ENCODE measurements around the gene ACADL. TPM values are rescaled to one million over a fixed set of nuclear protein-coding genes. Genes with fewer than 3 reads are reported as not detected.
A peak's percentile ranks its signal among the peaks of the same experiment; 100 is the strongest.
"Not testable (repeated sequence)": the region's sequence is repeated elsewhere in the genome, so short reads cannot be mapped to it uniquely, and the experiment has no call there.

ACADL gene
- total RNA-seq, 1 donor from 2014 or later: 0.73 TPM

GRCh38 chr2:210210185-210210584 lies 15.1 kb downstream of the ACADL start:
- DNase-seq (no peak), ATAC-seq (ENCODE audit: poor library complexity) (no peak)
- intact Hi-C loops (cut with DNase I): no loop called here

GRCh38 chr2:210207929-210208328 lies 17.3 kb downstream of the ACADL start:
- DNase-seq: no peak
- intact Hi-C loops (cut with DNase I): no loop called here
- no peak for ATAC-seq (ENCODE audit: poor library complexity)

DNA sequence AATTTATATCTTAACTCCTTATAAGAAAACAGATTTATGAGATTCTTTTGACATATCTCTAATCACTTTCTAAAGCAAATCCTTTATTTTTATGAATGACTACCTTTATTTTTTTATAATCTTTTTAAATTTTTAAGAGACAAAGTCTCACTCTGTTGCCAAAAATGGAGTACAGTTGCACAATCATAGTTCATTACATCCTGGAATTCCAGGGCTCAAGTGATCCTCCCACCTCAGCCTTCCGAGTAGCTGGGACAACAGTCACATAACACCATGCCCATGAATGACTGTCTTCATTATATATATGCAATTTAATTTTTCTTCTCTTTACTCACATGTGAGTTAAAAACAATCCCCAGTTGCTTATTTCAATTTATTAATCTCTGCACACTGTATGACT lies 21.7 kb downstream of the ACADL start:
- ATAC-seq (ENCODE audit: poor library complexity) (no peak), DNase-seq (no peak)
- intact Hi-C loops (cut with DNase I): no loop called here

GRCh38 chr2:210203147-210203546 lies 22.1 kb downstream of the ACADL start:
- intact Hi-C loops (cut with DNase I): no loop called here
- ATAC-seq (ENCODE audit: poor library complexity) (no peak), DNase-seq (no peak)

- DNase-seq: no peak
- no peak for ATAC-seq (ENCODE audit: poor library complexity)
- intact Hi-C loops (cut with DNase I): loop anchor here (10.0 kb wide), 1 partner anchor 115 kb away; no protein-coding TSS in a partner anchor
Measured at GRCh38 chr2:210199854-210200253, 25.4 kb downstream of the ACADL start.

DNA sequence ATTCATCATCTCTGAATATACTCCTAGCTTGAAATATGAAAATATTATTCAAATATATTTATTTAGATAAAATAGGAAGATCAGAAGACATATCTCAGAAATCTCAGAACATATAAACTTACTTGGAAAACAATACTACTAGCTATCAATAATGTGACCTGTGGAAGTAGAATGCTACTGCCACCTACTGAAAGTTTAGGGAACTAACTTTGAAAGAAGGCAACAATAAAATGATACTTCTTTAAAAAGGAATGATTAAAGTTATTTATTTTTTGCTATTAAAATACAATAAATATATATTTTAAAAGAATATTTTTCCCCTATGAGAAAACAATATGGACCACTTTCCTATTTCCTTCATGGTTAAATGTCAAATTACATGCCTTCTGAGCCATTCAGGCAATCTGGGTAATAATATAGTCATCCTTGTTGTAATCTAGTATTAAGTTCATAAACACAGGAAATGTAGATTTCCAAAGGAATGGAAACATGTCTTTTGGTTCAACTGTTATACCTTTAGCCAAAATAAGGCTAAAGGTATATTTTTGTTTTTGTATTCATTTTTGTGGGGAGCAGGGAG lies 26.0 kb downstream of the ACADL start:
- ATAC-seq (ENCODE audit: poor library complexity) (no peak), DNase-seq (no peak)
- intact Hi-C loops (cut with DNase I): loop anchor here (10.0 kb wide), 1 partner anchor 114 kb away; no protein-coding TSS in a partner anchor

DNA sequence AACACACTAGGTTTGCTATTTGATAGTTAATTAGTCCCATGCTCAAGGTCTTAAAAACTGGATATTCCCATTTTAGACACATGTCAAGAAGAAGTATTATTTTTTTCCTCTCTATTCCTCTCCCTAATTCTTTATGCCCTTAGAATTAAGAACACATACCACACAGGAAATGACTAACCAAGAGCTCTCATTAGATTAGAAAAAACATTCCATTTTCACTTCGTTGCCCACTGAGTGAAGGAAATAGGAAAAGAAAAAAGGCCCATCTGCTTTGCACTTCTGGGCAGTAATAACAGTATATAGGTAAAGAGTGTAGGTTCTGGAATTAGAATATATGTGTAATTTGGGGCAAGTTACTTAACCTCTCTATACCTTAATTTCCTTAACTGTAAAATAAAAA lies 26.9 kb downstream of the ACADL start:
- ATAC-seq (ENCODE audit: poor library complexity) (no peak), DNase-seq (no peak)
- intact Hi-C loops (cut with DNase I): loop anchor here (10.0 kb wide), 1 partner anchor 114 kb away; no protein-coding TSS in a partner anchor

GRCh38 chr2:210197720-210198119 lies 27.5 kb downstream of the ACADL start:
- no peak for ATAC-seq (ENCODE audit: poor library complexity)
- no peak for DNase-seq
- intact Hi-C loops (cut with DNase I): loop anchor here (10.0 kb wide), 1 partner anchor 113 kb away; no protein-coding TSS in a partner anchor

GRCh38 chr2:210195101-210195852 lies 30.0 kb downstream of the ACADL start:
- DNase-seq (no peak), ATAC-seq (ENCODE audit: poor library complexity) (peak; percentile 77)
- intact Hi-C loops (cut with DNase I): loop anchor here (1.0 to 10.0 kb wide), 2 partner anchors 110 to 218 kb away; no protein-coding TSS in a partner anchor

DNA sequence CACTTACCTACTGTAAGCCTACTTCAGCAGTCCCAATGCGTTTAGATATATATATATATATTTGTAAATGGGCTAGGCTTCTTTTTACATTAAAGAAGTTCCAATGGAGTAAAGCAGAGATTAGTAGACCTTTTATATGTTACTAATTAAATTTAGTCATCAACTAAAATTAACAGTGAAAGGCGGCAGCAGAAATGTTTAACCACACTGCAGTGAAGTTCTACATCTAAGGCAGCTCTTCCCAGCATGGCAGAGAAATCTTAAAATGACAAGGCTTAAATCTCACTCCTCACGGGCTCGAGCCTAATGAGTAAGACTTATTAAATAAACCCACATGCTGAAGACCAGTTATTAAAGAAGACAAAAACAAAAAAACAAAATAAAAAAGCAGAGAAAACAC lies 34.9 kb downstream of the ACADL start:
- ATAC-seq (ENCODE audit: poor library complexity) (no peak), DNase-seq (no peak)
- intact Hi-C loops (cut with DNase I): loop anchor here (10.0 kb wide), 1 partner anchor 106 kb away; no protein-coding TSS in a partner anchor

DNA sequence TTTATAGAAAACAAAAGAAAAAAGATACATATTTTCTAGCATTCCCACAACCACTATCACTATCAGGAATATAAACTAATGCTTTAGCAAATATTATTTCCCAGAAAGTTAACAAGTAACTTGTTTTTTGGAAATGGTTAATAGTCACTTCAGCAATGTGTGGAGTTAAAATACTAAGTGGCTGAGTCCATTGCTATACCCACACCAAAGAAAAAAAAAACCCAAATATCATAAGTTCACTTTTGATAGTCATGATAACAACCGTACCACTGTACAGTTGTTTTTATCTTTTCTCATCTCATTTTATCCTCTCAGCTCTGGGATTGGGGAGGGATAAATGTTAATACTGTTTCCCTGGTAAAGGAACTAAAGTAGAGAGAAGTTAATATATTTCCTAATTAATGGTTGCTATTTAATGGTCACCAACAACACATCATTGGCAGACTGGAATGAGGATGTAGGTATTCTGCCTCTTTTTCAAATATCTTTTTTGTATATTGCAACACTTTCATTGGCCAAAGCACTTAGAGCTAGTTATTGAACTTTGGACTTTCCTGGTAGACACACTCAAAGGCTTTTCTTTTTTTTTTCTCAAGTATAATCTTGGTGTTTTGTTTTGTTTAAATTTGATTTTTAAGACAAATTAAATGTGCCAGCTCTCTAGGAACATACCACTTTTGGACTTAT lies 35.7 kb downstream of the ACADL start:
- intact Hi-C loops (cut with DNase I): loop anchor here (10.0 kb wide), 1 partner anchor 105 kb away; no protein-coding TSS in a partner anchor
- ATAC-seq (ENCODE audit: poor library complexity) (no peak), DNase-seq (no peak)

GRCh38 chr2:210188755-210189154 lies 36.5 kb downstream of the ACADL start:
- ATAC-seq (ENCODE audit: poor library complexity) (no peak), DNase-seq (no peak)
- intact Hi-C loops (cut with DNase I): no loop called here

- ATAC-seq (ENCODE audit: poor library complexity) (no peak), DNase-seq (no peak)
Measured at GRCh38 chr2:210188190-210188589, 37.1 kb downstream of the ACADL start.

DNA sequence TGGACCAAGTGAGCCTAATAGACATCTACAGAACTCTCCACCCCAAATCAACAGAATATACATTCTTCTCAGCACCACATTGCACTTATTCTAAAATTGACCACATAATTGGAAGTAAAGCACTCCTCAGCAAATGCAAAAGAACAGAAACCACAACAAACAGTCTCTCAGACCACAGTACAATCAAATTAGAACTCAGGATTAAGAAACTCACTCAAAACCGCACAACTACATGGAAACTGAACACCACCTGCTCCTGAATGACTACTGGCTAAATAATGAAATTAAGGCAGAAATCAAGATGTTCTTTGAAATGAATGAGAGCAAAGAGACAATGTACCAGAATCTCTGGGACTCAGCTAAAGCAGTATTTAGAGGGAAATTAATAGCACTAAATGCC lies 41.3 kb downstream of the ACADL start:
- intact Hi-C loops (cut with DNase I); ATAC-seq (ENCODE audit: poor library complexity); DNase-seq: not testable (repeated sequence)

More at GRCh38 chr2:210188190-210188589, 37.1 kb downstream of the ACADL start:
- intact Hi-C loops (cut with DNase I): no loop called here

DNA sequence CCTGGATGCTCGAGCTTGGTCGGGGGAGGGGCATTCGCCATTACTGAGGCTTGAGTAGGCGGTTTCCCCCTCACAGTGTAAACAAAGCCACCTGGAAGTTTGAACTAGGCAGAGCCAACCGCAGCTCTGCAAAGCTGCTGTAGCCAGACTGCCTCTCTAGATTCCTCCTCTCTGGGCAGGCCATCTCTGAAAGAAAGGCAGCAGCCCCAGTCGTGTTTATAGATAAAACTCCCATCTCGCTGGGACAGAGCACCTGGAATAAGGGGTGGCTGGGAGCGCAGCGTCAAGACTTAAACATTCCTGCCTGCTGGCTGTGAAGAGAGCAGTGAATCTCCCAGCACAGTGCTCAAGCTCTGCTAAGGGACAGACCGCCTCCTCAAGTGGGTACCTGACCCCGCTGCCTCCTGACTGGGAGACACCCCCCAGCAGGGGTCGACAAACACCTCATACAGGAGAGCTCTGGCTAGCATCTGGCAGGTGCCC lies 43.6 kb downstream of the ACADL start:
- DNase-seq; intact Hi-C loops (cut with DNase I); ATAC-seq (ENCODE audit: poor library complexity): not testable (repeated sequence)

DNA sequence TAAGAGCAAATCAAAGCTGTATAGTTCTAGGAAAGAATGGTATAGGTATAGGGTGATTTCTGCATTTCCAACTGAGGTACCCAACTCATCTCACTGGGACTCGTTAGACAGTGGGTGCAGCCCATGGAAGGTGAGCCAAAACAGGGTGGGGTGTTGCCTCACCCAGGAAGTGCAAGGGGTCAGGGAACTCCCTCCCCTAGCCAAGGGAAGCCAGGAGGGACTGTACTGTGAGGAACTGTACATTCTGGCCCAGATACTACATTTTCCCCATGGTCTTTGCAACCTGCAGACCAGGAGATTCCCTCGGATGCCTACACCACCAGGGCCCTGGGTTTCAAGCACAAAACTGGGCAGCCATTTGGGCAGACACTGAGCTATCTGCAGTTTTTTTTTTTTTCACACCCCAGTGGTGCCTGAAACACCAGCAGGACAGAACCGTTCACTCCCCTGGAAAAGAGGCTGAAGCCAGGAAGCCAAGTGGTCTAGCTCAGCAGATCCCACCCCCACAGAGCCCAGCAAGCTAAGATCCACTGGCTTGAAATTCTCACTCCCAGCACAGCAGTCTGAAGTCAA lies 44.1 kb downstream of the ACADL start:
- intact Hi-C loops (cut with DNase I); DNase-seq; ATAC-seq (ENCODE audit: poor library complexity): not testable (repeated sequence)

DNA sequence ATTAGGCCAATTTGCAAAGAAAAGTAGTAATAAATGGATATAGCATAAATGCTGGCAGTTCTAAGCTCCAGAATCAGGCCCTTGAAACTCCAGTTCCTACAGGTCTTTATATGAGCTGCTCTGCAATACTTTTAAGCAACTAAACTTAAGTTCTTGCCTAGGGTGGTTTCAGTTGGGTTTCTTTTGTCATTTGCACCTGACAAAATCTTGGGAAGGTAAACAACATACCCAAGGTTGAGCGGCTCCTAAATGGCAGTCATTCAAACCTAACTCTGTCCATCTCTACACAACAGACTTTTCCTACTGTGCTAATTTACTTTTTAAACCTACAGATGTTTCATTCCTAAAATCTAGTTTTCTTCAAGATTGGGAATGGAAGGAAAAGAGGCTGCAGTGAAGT lies 44.8 kb downstream of the ACADL start:
- ATAC-seq (ENCODE audit: poor library complexity) (no peak), DNase-seq (no peak)
- intact Hi-C loops (cut with DNase I): no loop called here

- intact Hi-C loops (cut with DNase I): loop anchor here (10.0 kb wide), 1 partner anchor 175 kb away; the partner anchor contains the start of gene RPE
- DNase-seq (no peak), ATAC-seq (ENCODE audit: poor library complexity) (no peak)
Measured at GRCh38 chr2:210179351-210179990, 45.8 kb downstream of the ACADL start.
